ENCODE results near the gene FRYL. TPM values are rescaled to one million over a fixed set of nuclear protein-coding genes. Genes with fewer than 3 reads are reported as not detected.

The FRYL gene
- total and polyA plus RNA-seq, 2 of the 13 experiments (the other 11 are each of a cell fraction or from before 2014, with no cell fraction given) = 9.7 to 19.6 TPM

- no peak for TF ChIP-seq ZNF576 (CRISPR knock-in tag; IDR thresholded peaks at IDR 0.05)
- TF ChIP-seq CREM (IDR thresholded peaks at IDR 0.05) = peak; percentile 62; the same call in 1 of the 2 replicates
- no peak for TF ChIP-seq CREM (CRISPR knock-in tag; IDR thresholded peaks at IDR 0.05)
- no peak for TF ChIP-seq CCDC6 (CRISPR knock-in tag; IDR thresholded peaks at IDR 0.05)
- TF ChIP-seq PHF8 (CRISPR knock-in tag; IDR thresholded peaks at IDR 0.05) = no peak
- no peak for TF ChIP-seq ZFYVE20 (CRISPR knock-in tag; IDR thresholded peaks at IDR 0.05; ENCODE audit: borderline replicate concordance, low read depth)
- TF ChIP-seq SOX6 (IDR thresholded peaks at IDR 0.05) = no peak
- TF ChIP-seq SOX6 (CRISPR knock-in tag; IDR thresholded peaks at IDR 0.05) = peak; percentile 78
- peak; percentile 13; the same call in 1 of the 2 replicates for TF ChIP-seq NFYB (CRISPR knock-in tag; IDR thresholded peaks at IDR 0.05)
- no peak for TF ChIP-seq ZNF616 (CRISPR knock-in tag; IDR thresholded peaks at IDR 0.05; ENCODE audit: low read depth)
- TF ChIP-seq SCMH1 (CRISPR knock-in tag; IDR thresholded peaks at IDR 0.05; ENCODE audit: borderline replicate concordance) = no peak
- no peak for TF ChIP-seq ZNF546 (CRISPR knock-in tag; conservative IDR thresholded peaks at IDR 0.05)
- peak; percentile 79 for TF ChIP-seq NR2C2 (CRISPR knock-in tag; IDR thresholded peaks at IDR 0.05; ENCODE audit: borderline replicate concordance)
- TF ChIP-seq THYN1 (CRISPR knock-in tag; IDR thresholded peaks at IDR 0.05; ENCODE audit: borderline replicate concordance, low read depth) = no peak
- TF ChIP-seq PBX2 (CRISPR knock-in tag; IDR thresholded peaks at IDR 0.05) = no peak
- no peak for TF ChIP-seq ZNF660 (CRISPR knock-in tag; IDR thresholded peaks at IDR 0.05; ENCODE audit: borderline replicate concordance, low read depth)
- no peak for TF ChIP-seq MBD4 (IDR thresholded peaks at IDR 0.05; ENCODE audit: borderline replicate concordance, low read length)
- no peak for TF ChIP-seq SAFB2 (CRISPR knock-in tag; IDR thresholded peaks at IDR 0.05; ENCODE audit: borderline replicate concordance, low read depth)
- no peak for TF ChIP-seq ZNF121 (CRISPR knock-in tag; IDR thresholded peaks at IDR 0.05)
- TF ChIP-seq IKZF1 (IDR thresholded peaks at IDR 0.05) = no peak
- TF ChIP-seq ZNF513 (CRISPR knock-in tag; conservative IDR thresholded peaks at IDR 0.05) = no peak
- TF ChIP-seq MAFG (CRISPR knock-in tag; IDR thresholded peaks at IDR 0.05) = no peak
- no peak for TF ChIP-seq ZNF367 (CRISPR knock-in tag; IDR thresholded peaks at IDR 0.05; ENCODE audit: borderline replicate concordance)
- no peak for TF ChIP-seq ZNF670 (CRISPR knock-in tag; IDR thresholded peaks at IDR 0.05; ENCODE audit: borderline replicate concordance)
- no peak for TF ChIP-seq ZNF18 (CRISPR knock-in tag; IDR thresholded peaks at IDR 0.05; ENCODE audit: insufficient replicate concordance)
- no peak for TF ChIP-seq ZNF207 (IDR thresholded peaks at IDR 0.05; ENCODE audit: borderline replicate concordance)
- TF ChIP-seq RFXANK (CRISPR knock-in tag; IDR thresholded peaks at IDR 0.05) = no peak
- no peak for TF ChIP-seq IRX3 (CRISPR knock-in tag; IDR thresholded peaks at IDR 0.05; ENCODE audit: borderline replicate concordance, low read depth)
Observed at GRCh38 chr4:48623182-48623780, 156.8 kb downstream of the FRYL start (continued).

Measured in HepG2 (cell line).